HG03045 (cell line): ENCODE measurements around the gene PLCL1.
A peak's percentile ranks its signal among the peaks of the same experiment; 100 is the strongest.
"Not testable (repeated sequence)": the region's sequence is repeated elsewhere in the genome, so short reads cannot be mapped to it uniquely, and the experiment has no call there.

Experiments
- ATAC-seq: cut with Tn5 transposase; IDR thresholded peaks from one replicate; pipeline ENCODE4 v1.9.1; 2021; ENCODE audit warnings: mild to moderate bottlenecking, moderate library complexity; ENCODE audit not compliant: unreplicated experiment

PLCL1 gene

DNA sequence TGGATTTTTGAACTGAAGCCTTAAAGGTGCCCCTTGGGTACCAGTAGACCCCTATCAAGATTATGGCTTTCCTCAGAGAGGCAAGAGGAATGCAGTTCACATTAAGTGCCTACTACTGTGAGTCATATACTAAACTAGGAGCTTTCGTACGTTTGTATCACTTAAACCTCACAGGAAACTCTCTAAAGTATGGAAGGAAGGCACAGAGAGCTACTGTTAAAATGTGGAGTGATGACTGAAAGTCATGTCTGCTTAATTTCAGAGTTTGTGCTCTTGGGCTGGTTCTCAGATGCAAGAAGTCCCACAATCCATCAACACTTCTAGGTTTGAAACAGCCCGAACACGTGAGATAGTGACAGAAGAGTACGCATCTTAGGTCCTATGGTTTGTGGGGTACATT lies 4.7 kb downstream of the PLCL1 start:
- no peak for ATAC-seq

DNA sequence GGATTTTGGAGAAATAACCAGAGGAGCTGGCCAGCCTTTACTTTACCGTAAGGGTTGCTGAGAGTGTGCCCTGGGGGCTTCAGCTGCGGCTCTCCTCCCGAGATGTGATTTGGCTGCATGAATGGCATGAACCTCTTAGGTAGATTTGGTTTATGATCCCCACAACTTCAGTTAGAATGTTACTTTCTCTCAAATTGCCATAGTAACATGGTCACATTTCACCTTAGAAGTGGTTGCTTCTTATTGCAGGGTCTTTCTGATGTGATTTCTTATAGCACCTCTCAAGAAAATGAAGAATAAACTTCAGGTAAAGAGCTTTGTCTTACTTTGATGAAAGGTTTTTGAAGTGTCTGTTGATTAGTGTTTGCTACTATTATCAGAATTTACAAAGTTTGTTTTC lies 5.6 kb downstream of the PLCL1 start:
- ATAC-seq, result no peak

DNA sequence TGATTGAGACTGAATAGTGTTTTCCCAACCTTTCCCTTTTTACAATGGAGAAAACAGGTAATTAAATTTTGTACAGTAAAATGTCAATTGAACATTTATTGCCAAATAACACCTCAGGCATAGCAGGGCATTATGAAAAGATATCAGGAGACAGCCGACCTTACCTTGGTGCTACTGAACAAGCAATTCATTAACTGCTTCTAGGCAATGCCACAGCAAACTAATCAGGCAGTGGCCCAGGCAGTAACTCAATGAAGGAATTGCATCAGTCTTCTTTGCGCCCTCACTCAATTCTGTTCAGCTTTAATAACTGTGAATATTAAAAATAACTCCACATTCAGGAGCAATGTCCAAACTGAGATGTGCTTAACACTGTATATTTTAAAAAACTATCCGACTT lies 6.1 kb downstream of the PLCL1 start:
- ATAC-seq, result no peak

DNA sequence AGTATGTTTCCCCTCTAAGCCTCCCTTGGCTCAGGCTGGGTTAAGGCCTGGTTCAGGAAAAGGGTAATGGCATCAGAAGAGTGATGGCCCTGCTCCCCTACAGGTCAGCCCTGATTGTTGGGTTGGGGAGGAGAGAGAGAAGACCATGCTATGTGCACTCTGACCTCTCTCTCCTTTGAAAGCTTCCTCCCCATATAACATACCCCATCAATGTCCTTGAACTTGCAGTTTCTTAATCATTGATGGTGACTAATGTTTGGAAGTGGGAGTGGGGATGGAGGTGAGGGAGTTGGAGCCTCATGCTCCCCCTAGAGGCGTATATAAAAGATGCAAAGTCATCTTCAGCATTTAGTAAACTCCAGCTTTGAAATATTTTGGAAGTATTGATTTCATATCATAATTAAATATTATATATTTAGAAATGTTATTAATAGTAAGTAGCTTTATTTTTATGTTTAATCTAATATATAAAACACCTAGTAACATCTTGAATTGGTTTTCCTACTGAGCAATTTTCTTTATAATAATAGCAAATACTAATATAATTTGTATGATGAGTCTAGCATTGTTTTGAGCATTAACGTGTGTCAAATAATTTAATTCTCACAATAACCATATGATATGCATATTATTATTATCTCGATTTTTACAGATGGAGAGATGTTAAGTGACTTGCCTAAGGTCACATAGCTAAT lies 8.8 kb downstream of the PLCL1 start:
- no peak for ATAC-seq

DNA sequence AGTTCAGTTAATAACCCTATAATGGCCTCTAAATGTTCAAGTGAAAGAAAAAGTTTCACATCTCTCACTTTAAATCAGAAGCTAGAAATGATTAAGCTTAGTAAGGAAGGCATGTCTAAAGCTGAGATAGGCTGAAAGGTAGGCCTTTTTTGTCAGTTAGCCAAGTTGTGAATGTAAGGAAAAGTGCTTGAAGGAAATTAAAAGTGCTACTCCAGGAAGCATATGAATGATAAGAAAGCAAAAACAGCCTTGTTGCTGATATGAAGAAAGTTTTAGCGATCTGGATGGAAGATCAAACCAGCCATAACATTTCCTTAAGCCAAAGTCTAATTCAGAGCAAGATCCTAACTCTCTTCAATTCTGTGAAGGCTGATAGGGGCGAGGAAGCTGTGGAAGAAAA lies 10.1 kb downstream of the PLCL1 start:
- ATAC-seq, result no peak

DNA sequence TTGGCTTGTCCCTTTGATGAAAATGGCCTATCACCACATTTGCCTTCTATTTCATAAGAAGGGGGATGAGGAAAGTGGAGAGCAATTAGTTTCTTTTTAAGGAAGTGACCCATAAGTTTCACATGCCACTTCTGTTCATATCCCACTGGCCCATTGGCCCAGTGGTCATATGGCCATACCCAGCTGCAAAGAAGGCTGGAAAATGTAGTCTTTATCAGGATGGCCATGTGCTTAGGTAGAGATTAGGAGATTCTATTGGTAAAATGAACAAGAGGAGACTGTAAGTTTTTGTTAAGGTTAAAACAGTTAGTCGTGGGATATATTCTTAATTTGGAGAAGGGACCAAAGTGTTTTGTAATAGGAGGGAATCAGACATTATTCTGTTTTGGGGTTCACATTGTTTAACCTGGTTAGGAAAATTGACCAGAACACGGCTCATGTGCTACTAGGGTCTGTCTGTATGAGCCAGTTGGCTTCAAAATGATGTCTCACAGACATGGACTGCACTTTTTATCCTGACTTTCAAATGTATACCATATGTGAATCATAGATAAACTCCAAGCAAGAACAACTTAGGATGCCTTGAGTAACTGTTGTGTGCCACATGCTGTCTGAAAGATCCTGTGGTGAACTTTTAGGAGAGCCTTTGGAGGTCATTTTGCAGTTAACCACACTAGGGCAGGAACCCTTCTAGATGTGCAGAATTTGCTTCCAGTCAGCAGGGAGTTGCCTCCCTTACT lies 17.3 kb downstream of the PLCL1 start:
- ATAC-seq, result no peak

DNA sequence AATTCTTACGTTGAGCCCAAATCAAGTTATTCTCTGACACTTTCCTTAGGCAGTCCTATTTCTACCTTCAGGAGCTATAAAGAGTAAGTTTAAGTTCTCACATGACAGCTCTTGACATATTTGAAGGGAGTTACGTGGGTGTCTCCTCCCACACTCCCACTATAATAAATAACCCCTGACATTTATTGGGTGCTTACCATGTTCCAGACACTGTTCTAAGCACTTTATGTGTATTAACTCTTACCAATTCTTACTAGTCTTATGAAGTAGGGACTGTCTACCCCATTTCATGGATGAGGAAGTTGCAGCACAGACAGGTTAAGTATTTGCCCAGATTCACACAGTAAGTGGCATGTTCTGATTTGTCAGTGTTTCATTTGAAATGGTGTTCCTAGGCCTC lies 17.9 kb downstream of the PLCL1 start:
- no peak for ATAC-seq

DNA sequence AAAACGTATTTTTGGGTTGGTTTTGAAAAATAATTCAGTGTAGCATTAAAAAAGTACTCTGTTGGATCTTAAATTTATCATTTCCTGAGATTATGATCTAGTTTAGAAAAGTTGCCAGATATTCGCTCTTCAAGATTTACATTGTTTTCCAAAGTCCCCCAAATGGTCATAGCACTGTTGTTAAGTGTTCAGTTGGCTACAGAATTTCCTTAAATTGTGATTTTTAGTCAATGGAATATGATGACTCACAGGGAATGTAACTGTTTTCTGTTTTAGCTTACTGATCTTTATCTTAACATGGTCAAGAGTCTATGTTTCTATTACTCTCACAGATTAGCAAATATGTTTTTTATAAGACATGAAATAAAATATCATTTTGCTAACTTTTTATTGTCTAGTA lies 23.2 kb downstream of the PLCL1 start:
- ATAC-seq, result no peak

DNA sequence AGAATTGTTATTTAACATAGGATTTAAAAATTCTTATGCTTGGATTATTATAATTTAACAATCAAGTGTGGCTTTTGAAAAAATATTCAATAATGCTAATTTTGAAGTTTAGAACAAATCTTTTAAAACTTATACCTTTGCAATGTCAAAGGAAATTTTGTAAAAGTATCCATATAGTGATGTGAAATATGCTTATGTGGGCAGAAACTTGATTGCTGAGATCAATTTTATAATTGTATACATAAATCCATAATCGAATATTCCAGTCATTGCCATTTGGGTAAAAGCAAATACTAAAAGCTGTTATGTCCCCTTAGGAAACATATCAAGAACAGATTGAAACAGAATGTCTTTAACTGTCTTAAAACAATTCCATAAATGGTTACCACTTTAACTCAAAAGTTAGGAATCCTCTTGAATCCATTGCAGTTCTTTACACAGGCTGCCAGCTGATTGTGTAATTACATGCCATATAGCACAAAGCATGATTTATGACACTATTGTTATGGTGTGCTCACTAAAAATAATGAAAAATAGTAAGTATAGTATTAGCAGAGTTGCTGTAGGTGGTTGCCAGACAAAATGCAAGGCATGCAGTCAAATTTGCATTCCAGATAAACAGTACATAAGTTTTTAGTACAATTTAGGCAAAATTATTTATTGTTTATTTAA lies 24.2 kb downstream of the PLCL1 start:
- no peak for ATAC-seq

DNA sequence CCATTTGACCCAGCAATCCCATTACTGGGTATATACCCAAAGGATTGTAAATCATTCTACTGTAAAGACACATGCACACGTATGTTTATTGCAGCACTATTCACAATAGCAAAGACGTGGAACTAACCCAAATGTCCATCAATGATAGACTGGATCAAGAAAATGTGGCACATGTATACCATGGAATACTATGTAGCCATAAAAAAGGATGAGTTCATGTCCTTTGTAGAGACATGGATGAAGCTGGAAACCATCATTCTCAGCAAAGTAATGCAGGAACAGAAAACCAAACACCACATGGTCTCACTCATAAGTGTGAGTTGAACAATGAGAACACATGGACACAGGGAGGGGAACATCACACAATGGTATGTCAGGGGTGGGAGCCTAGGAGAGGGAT lies 30.4 kb downstream of the PLCL1 start:
- ATAC-seq, result not testable (repeated sequence)

DNA sequence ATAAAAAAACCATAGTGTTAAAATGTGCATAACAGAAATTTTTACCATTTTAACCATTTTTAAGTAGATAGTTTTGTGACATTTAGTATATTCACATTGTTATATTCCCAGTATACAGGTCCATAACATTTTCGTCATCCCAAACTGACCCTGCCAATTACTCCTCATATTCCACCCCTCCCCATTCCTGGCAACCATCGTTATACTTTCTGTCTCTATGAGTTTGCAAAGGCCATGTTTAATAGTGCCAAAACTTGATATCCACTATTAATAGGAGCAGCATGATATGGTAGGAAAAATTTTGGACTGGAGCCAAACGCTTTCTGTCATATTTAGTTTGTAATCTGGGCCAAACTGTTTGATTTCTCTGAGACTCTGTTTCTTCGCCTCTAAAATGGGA lies 30.9 kb downstream of the PLCL1 start:
- ATAC-seq, result no peak

DNA sequence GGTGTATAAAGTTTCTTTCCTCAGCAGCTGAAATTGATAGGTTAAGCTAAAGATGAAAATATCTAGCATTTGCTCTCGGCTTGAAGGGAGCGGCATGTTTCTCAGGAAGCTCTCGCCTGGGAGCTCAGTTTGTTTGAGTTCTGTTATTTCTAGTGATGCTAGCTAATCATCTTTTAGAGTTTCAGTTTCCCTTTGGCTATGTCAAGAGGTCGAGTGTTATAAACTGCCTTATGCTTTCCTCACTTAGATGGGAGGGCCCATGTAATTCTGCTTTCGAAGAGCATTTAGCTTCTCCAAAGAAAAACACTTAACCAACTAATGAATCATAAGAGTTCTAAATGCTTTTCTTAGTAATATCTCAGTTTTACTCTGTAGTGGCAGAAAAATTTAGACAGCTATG lies 33.6 kb downstream of the PLCL1 start:
- ATAC-seq, result peak; percentile 94

DNA sequence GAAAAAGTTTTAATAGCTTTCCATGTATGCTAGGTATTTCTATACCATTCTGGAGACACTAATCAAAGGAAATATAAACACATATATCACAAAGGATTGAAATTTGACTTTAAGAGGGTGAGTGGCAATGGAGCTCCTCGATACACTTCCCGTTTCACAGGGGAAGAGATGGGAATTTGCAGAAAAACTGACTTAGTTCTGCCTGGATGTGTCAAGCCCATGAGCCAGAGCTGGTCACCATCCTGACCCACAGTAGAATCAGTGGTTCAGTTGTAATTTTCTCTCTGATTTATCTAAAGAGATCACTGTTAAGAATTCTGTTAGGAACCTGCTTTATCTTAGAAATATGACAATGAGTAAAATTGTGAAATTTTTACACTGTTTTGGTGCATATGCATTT lies 34.2 kb downstream of the PLCL1 start:
- no peak for ATAC-seq

DNA sequence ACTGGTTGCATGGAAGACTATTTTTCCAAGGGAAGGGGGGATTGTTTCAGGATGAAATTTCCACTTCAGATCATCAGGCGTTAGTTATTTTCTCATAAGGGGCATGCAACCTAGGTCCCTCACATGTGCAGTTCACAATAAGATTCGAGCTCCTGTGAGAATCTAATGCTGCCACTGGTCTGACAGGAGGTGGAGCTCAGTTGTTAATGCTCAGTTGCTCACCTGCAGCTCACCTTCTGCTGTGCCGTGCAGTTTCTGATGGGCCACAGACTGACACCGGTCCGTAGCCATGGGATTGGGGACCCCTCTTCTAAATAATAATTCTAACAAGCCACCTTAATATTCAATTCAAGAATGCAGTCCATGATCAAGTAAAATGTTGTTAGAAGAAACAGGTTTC lies 34.9 kb downstream of the PLCL1 start:
- ATAC-seq, result no peak

DNA sequence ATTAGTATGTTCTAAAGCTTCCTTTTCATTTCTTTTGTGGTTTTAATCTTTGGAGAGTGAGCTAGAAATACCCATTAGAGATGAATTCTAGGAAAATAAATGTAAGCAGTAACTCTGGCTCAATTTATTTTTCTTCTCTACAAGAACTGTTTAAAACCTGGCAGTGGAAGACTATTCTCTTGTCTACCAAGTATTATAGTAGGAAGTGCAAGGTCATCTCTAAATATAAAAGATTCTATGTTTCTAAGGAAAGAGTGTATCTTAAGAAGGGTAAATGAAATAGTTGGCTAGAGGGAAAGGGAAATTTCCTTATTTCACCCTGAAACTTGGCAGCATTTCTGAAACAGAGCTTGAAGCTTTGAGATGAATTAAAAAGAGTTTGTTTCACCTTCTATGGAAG lies 35.5 kb downstream of the PLCL1 start:
- ATAC-seq, result no peak

DNA sequence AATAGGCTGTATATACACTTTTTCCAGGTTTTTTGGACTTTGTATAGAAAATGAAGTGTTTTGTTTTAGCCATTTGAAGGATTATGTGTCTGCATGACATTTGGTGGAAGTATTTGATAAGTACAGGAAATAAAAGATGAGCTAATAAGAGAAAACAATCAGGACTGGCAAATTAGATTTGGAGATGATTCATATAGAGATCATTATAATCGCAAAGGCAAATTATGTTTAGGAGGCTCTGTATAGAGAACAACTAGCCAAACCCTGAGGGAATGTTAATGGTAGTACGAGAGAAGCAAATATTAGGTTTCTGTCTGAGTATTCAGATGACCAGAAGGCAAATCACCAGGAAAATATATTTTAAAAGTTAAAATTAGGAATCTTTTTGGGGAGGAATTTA lies 41.7 kb downstream of the PLCL1 start:
- ATAC-seq, result no peak

DNA sequence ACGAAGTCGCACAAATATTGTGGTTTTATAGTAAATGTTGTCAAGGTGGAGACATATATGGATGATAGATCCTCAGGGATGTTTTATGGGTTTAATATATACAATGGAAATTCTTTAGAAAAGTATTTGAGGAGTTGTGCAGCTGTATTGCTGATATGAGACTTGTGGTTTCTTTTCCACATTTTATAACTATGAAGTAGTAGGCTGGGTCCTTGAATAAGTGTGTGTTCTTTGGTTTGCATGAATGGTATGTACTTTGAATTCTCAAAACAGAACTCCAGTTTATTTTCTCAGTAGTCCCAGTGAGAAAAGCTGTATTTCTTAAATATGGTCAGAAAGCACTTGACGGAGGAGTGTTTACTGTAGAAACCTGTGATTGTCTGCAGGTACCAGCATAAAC lies 42.4 kb downstream of the PLCL1 start:
- no peak for ATAC-seq

DNA sequence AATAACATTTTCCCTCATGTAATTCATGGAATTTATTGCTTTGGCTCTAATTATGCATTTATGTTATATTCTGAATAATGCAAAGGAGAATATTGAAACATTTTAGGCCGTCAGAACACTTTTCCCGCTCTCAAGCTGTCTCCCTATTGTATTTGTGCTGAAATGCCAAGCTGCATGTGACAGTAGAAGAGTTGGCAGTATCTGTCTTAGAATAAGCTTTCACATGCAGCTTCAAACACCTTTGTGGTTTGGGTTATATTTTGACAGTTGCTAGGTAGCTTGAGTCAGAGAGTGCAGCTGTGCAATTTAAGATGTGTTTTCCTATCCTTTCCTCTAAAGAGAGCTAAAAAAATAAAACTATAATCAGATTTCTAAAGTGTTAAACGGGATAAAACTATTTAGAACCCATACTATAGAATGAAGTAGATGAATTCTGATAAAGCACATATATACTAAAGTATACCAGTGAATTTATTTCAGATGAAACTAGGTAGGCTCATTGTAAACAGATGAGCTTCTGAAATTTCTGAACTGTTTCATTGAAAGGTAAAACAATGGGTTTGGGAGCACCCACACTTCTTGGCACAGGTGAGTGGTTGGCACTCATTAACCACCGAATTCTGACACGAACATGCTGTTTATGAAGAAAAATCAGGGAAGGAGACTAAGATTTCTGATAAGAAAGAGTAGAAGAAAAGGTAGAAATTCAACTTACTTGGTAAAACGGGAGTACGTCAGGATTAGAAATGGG lies 43.4 kb downstream of the PLCL1 start:
- ATAC-seq, result no peak

DNA sequence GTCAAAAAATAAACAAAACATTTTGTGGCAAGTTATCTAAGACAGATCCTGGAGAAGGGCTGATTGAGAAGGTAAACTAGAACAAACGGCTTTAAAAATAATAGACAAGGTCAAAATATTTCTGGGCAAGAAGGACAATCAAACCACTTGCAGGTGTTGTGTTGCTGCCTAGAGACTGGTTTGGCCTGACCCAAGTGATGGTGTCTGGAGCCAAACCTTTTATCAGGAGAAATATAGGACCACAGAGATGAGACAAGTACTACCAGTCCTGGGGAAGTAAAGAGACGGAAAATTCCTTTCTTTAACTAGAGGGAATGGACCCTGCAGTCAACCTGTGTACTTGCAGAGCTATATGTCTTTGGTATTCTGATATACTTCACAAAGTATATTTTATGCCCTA lies 44.2 kb downstream of the PLCL1 start:
- ATAC-seq, result no peak

DNA sequence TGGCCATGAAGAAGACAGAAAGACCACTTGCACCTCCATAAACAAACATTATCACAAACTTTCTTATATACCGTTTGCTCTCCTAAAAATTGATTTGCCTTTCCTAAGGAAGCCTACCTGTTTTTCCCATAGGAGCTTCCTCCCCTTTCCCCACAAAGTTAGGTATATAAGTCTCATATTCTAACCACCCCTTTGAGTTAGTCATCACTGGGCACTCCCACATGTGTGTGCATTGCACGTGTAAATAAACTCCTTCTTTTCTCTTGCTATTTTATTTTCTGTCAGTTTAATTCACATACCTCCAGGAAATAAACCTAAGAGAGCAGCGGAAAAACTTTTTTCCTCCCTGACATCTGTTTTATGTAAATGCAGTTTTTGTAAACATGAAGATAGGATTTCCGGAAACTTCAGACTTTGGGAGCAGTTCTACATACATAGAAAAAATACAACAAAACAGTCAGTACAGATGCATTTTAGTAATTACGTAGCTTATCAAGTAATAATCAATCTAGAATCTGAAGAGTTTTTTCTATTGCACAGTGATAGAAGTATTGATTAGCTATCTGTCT lies 46.6 kb downstream of the PLCL1 start:
- no peak for ATAC-seq

DNA sequence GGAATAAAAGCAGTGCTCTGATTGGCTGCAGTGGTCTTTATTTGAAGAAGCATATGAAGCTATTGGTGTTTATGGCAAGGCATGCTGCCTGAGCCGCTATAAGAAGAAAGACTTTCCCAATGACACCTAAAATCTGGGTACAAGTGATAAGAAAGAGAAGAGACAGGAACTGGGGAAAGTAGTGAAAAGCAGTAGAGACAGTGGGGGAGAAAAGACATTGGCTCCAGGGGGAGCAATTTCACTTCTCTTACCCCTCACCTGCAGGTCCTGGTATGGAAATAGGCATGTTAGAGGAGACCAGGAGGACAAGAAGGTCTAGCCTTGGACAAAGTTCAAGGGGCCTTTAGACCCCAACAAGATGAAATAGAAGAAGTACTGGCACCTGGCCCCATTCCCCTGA lies 47.1 kb downstream of the PLCL1 start:
- ATAC-seq, result no peak
